Neural crest cell (in vitro differentiated cells): ENCODE results near the gene CCDC28B. TPM values are rescaled to one million over a fixed set of nuclear protein-coding genes. Genes with fewer than 3 reads are reported as not detected.

ENCODE experiments used
- DNase-seq: peaks from one replicate; pipeline ENCODE4 v3.0.0; 2021; ENCODE audit warnings: low read depth, mixed read lengths, low spot score
- H3K27ac Mint-ChIP-seq: one replicate; pipeline ENCODE4 v1.8.0; 2021; ENCODE audit warnings: mild to moderate bottlenecking, mixed read lengths; ENCODE audit not compliant: unreplicated experiment
- H3K27me3 Mint-ChIP-seq: 2 replicates; pipeline ENCODE4 v1.8.0; 2021; ENCODE audit warnings: low read depth, mild to moderate bottlenecking, mixed read lengths
- H3K36me3 Mint-ChIP-seq: 2 replicates; pipeline ENCODE4 v1.8.0; 2021; ENCODE audit warnings: low read depth, mild to moderate bottlenecking, mixed read lengths
- H3K4me1 Mint-ChIP-seq: 2 replicates; pipeline ENCODE4 v1.8.0; 2021; ENCODE audit warnings: mixed read lengths
- H3K4me3 Mint-ChIP-seq: one replicate; pipeline ENCODE4 v1.8.0; 2021; ENCODE audit warnings: mild to moderate bottlenecking, mixed read lengths
- H3K9me3 Mint-ChIP-seq: 2 replicates; pipeline ENCODE4 v1.8.0; 2021; ENCODE audit warnings: mixed read lengths
- CTCF ChIP-seq: fragments of 200-600 bp; sonication (generic); conservative IDR thresholded peaks from 2 replicates; pipeline ENCODE4 v1.5.0; 2021; ENCODE audit warnings: antibody characterized with exemption, mild to moderate bottlenecking
- total RNA-seq: library from RNA; stranded (reverse); gene quantifications from 2 replicates; pipeline ENCODE4 v1.2.1, GENCODE V29; 2021

Gene CCDC28B
- total RNA-seq, 1 donor from 2014 or later: 21.2 TPM

GRCh38 chr1:32208469-32208868 lies 8.1 kb downstream of the CCDC28B start:
- Mint-ChIP-seq H3K4me1 (peaks cover 12% of the 10 kb centered on the region), H3K4me3 (peak overlapping the region; percentile 51), H3K36me3 (no peaks in the 10 kb centered on the region), H3K27me3 (no peaks in the 10 kb centered on the region), H3K27ac (no peak overlapping the region), H3K9me3 (no peaks in the 10 kb centered on the region)
- DNase-seq: no peak
- TF ChIP-seq CTCF: no peak

- no peak for TF ChIP-seq CTCF
- Mint-ChIP-seq H3K36me3 (no peaks in the 10 kb centered on the region), H3K4me3 (peak within 1 kb of the TSS; percentile 51), H3K27me3 (no peaks in the 10 kb centered on the region), H3K9me3 (no peaks in the 10 kb centered on the region), H3K4me1 (peaks cover 12% of the 10 kb centered on the region), H3K27ac (peak within 1 kb of the TSS; percentile 50)
- no peak for DNase-seq
Measured at GRCh38 chr1:32208891-32209328, 8.5 kb downstream of the CCDC28B start, which contains the start of gene DCDC2B. Gene DCDC2B (plus strand): TSS chr1:32209089. CDS start chr1:32209094, 5 bp downstream.

- DNase-seq: peak; percentile 68
- Mint-ChIP-seq H3K4me3 (peak overlapping the region; percentile 41), H3K36me3 (no peaks in the 10 kb centered on the region), H3K27me3 (no peaks in the 10 kb centered on the region), H3K4me1 (peaks cover 9% of the 10 kb centered on the region), H3K27ac (no peak overlapping the region), H3K9me3 (no peaks in the 10 kb centered on the region)
- TF ChIP-seq CTCF: peak; percentile 78
Measured at GRCh38 chr1:32215629-32216480, 15.5 kb downstream of the CCDC28B start.

GRCh38 chr1:32216566-32216965 lies 16.2 kb downstream of the CCDC28B start:
- Mint-ChIP-seq H3K9me3 (no peaks in the 10 kb centered on the region), H3K27ac (no peak overlapping the region), H3K4me1 (peaks cover 16% of the 10 kb centered on the region), H3K36me3 (no peaks in the 10 kb centered on the region), H3K27me3 (no peaks in the 10 kb centered on the region), H3K4me3 (no peak overlapping the region)
- no peak for TF ChIP-seq CTCF
- DNase-seq: no peak

- peak overlapping the region; percentile 80 for H3K4me3 Mint-ChIP-seq
- no peak overlapping the region for H3K27ac Mint-ChIP-seq
- H3K36me3 Mint-ChIP-seq: no peaks in the 10 kb centered on the region
- H3K9me3 Mint-ChIP-seq: no peaks in the 10 kb centered on the region
- peaks cover 34% of the 10 kb centered on the region for H3K4me1 Mint-ChIP-seq
- DNase-seq: no peak
- TF ChIP-seq CTCF: no peak
- H3K27me3 Mint-ChIP-seq: no peaks in the 10 kb centered on the region
Measured at GRCh38 chr1:32219022-32219421, 18.6 kb downstream of the CCDC28B start.
